ENCODE measurements around the gene LSM3. TPM values are rescaled to one million over a fixed set of nuclear protein-coding genes. Genes with fewer than 3 reads are reported as not detected.
A peak's percentile ranks its signal among the peaks of the same experiment; 100 is the strongest.

Gene LSM3
- total and polyA plus RNA-seq, 9 donors = 10.5 to 13.8 (median 13.1) TPM

DNA sequence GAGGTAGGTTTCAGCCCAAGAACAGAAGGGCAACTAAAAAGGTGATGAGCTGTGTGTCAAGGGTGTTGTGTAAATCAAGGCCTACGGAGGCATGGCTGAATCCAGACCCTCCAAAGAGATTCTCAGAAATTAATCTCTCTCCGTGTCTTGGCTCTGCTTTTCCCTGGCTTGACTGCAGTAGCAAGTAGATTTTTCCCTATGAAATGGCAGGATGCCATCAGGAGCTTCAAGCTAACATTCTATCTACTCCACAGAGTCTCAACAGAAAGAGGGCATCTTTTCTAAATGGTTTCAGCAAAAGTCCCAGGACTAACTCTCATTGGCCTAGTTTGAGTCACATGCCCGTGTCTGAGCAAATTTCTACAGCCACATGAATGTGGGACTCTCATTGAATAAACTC lies 58.3 kb downstream of the LSM3 start:
- 0% methylated on average over 1 of the region's 3 CpGs for WGBS (ENCODE audit: insufficient coverage)
- Histone ChIP-seq H3K36me3 (ENCODE audit: control insufficient read depth, insufficient read depth, low read length) (no peaks in the 10 kb centered on the region), H3K27me3 (ENCODE audit: control insufficient read depth, insufficient read depth, low read length) (no peaks in the 10 kb centered on the region), H3K9me3 (replicated peaks; ENCODE audit: control insufficient read depth, low read depth, low read length) (no peaks in the 10 kb centered on the region), H3K4me1 (ENCODE audit: control insufficient read depth, insufficient read depth, low read length) (peaks cover 23% of the 10 kb centered on the region), H3K27ac (ENCODE audit: low read length) (no peak overlapping the region), H3K4me3 (ENCODE audit: low read length) (no peak overlapping the region)
- DNase-seq = peak; percentile 81

DNA sequence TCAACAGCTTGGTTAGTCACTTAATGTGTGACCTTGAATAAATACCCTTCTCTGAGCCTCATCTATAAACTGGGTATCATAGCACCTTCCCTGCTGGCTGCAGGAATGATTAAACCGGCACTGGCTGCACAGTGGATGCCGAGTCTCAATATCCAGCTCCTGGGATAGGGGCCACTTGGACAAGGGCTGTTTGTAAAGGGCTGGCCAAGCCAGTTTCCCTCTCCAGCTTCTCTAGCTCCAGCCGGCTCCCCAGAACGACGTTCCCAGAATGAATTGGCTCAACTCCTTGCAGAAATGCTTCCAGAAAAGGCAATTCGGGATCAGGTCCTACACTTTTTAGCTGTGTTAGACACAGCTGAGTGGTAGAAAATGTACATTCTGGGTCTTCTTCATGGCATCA lies 58.8 kb downstream of the LSM3 start:
- peak; percentile 95 for DNase-seq
- Histone ChIP-seq H3K27me3 (ENCODE audit: control insufficient read depth, insufficient read depth, low read length) (no peaks in the 10 kb centered on the region), H3K4me1 (ENCODE audit: control insufficient read depth, insufficient read depth, low read length) (peaks cover 21% of the 10 kb centered on the region), H3K36me3 (ENCODE audit: control insufficient read depth, insufficient read depth, low read length) (no peaks in the 10 kb centered on the region), H3K27ac (ENCODE audit: low read length) (peak overlapping the region; percentile 60), H3K4me3 (ENCODE audit: low read length) (no peak overlapping the region), H3K9me3 (replicated peaks; ENCODE audit: control insufficient read depth, low read depth, low read length) (no peaks in the 10 kb centered on the region)
- WGBS (ENCODE audit: insufficient coverage) = 28% methylated on average over 6 of the region's 6 CpGs

DNA sequence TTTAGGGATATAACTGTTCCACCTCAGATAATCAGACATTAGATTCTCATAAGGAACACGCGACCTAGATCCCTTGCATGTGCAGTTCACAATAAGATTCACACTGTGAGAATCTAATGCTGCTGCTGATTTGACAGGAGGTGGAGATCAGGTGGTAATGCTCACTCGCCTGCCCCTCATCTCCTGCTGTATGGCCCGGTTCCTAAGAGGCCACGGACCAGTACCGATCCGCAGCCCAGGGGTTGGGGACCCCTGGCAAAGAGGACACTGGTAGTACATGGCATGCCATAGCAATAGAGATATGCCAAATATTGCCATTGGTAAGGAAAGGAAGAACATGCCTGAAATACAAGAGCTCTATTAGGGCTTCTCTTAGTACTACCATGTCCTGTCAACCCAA lies 59.7 kb downstream of the LSM3 start:
- WGBS (ENCODE audit: insufficient coverage) = 98% methylated on average over 5 of the region's 7 CpGs
- no peaks in the 10 kb centered on the region for H3K36me3 ChIP-seq (ENCODE audit: control insufficient read depth, insufficient read depth, low read length)
- no peak for DNase-seq
- peaks cover 17% of the 10 kb centered on the region for H3K4me1 ChIP-seq (ENCODE audit: control insufficient read depth, insufficient read depth, low read length)
- H3K27me3 ChIP-seq (ENCODE audit: control insufficient read depth, insufficient read depth, low read length) = no peaks in the 10 kb centered on the region
- H3K9me3 ChIP-seq (replicated peaks; ENCODE audit: control insufficient read depth, low read depth, low read length) = no peaks in the 10 kb centered on the region
- H3K4me3 ChIP-seq (ENCODE audit: low read length) = no peak overlapping the region
- H3K27ac ChIP-seq (ENCODE audit: low read length) = no peak overlapping the region

DNA sequence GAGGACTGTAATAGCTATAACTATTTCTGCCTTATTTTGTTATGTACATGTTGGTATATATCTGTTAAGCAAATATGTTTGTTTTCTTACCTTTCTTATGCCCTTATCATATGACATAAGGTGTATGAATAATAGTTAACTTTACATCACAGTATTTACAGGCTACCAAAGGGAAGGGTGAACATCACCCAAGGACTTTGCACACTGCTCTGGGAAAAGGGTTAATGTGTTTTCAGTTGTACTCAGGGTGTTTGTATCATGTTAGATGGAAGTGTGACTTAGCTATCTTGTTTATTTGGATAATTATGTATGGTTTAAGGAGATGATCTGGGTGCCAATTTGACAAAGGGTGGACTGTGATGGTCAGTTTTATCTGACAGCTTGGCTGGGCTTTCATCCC lies 60.3 kb downstream of the LSM3 start:
- H3K9me3 ChIP-seq (replicated peaks; ENCODE audit: control insufficient read depth, low read depth, low read length) = no peaks in the 10 kb centered on the region
- no peak for DNase-seq
- H3K4me3 ChIP-seq (ENCODE audit: low read length) = no peak overlapping the region
- H3K27ac ChIP-seq (ENCODE audit: low read length) = no peak overlapping the region
- H3K4me1 ChIP-seq (ENCODE audit: control insufficient read depth, insufficient read depth, low read length) = peaks cover 20% of the 10 kb centered on the region
- no peaks in the 10 kb centered on the region for H3K36me3 ChIP-seq (ENCODE audit: control insufficient read depth, insufficient read depth, low read length)
- H3K27me3 ChIP-seq (ENCODE audit: control insufficient read depth, insufficient read depth, low read length) = no peaks in the 10 kb centered on the region

DNA sequence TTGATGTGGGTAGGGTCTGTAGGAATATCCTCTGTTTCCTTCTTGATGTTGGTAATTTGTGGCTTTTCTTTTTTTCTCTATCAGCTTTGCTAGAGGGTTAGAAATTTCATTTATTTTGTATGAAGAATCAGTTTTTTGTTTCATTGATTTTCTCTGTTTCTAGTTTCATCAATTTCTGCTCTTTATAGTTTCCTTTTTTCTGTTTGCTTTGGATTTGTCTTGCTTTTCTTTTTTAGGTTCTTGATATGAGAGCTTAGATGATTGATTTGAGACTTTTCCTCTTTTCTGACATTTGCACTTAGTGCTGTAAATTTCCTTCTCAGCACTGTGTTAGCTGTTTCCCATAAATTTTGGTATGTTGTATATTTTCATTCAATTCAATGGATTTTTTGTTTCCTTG lies 61.3 kb downstream of the LSM3 start:
- Histone ChIP-seq H3K27ac (ENCODE audit: low read length) (no peak overlapping the region), H3K36me3 (ENCODE audit: control insufficient read depth, insufficient read depth, low read length) (no peaks in the 10 kb centered on the region), H3K9me3 (replicated peaks; ENCODE audit: control insufficient read depth, low read depth, low read length) (no peaks in the 10 kb centered on the region), H3K27me3 (ENCODE audit: control insufficient read depth, insufficient read depth, low read length) (no peaks in the 10 kb centered on the region), H3K4me1 (ENCODE audit: control insufficient read depth, insufficient read depth, low read length) (peaks cover 22% of the 10 kb centered on the region), H3K4me3 (ENCODE audit: low read length) (no peak overlapping the region)
- DNase-seq = no peak

DNA sequence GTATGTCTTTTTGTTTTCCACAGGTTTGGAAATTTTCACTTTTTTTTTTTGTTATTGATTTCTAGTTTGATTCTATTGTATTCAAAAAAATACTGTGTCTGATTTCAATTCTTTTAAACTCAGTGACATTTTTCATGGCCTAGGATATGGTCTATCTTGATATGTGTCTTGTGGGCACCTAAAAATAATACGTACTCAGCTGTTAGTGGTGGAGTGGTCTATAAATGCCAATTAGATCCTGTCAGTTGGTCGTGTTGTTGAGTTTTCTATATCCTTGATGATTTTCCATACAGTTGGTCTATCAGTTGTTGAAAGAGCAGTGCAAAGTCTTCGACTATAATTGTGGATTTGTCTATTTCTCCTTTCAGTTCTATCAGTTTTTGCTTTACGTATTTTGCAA lies 61.7 kb downstream of the LSM3 start:
- Histone ChIP-seq H3K4me3 (ENCODE audit: low read length) (no peak overlapping the region), H3K27ac (ENCODE audit: low read length) (no peak overlapping the region), H3K36me3 (ENCODE audit: control insufficient read depth, insufficient read depth, low read length) (no peaks in the 10 kb centered on the region), H3K27me3 (ENCODE audit: control insufficient read depth, insufficient read depth, low read length) (no peaks in the 10 kb centered on the region), H3K9me3 (replicated peaks; ENCODE audit: control insufficient read depth, low read depth, low read length) (no peaks in the 10 kb centered on the region), H3K4me1 (ENCODE audit: control insufficient read depth, insufficient read depth, low read length) (peaks cover 19% of the 10 kb centered on the region)
- WGBS (ENCODE audit: insufficient coverage) = no CpG with 5 or more reads among the region's 4 CpGs
- DNase-seq = no peak

DNA sequence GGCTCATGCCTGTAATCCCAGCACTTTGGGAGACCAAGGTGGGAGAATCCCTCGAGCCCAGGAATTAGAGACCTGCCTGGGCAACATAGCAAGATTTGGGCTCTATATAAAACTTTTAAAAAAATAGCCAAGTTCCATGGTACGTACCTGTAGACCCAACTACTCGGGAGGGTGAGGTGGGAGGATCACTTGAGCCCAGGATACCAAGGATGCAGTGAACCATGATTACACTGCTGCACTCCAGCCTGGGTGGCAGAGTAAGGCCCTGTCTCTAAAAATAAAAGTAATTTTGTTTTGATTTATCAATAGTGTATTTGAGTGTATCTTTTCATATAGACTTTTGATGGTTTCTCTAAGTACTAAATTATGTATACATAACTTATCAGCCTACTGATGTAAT lies 63.1 kb downstream of the LSM3 start:
- no peak overlapping the region for H3K4me3 ChIP-seq (ENCODE audit: low read length)
- H3K4me1 ChIP-seq (ENCODE audit: control insufficient read depth, insufficient read depth, low read length) = peaks cover 13% of the 10 kb centered on the region
- no peak overlapping the region for H3K27ac ChIP-seq (ENCODE audit: low read length)
- no peaks in the 10 kb centered on the region for H3K36me3 ChIP-seq (ENCODE audit: control insufficient read depth, insufficient read depth, low read length)
- no peak for DNase-seq
- no peaks in the 10 kb centered on the region for H3K9me3 ChIP-seq (replicated peaks; ENCODE audit: control insufficient read depth, low read depth, low read length)
- peaks cover 6% of the 10 kb centered on the region for H3K27me3 ChIP-seq (ENCODE audit: control insufficient read depth, insufficient read depth, low read length)
- 83% methylated on average over 3 of the region's 3 CpGs for WGBS (ENCODE audit: insufficient coverage)

DNA sequence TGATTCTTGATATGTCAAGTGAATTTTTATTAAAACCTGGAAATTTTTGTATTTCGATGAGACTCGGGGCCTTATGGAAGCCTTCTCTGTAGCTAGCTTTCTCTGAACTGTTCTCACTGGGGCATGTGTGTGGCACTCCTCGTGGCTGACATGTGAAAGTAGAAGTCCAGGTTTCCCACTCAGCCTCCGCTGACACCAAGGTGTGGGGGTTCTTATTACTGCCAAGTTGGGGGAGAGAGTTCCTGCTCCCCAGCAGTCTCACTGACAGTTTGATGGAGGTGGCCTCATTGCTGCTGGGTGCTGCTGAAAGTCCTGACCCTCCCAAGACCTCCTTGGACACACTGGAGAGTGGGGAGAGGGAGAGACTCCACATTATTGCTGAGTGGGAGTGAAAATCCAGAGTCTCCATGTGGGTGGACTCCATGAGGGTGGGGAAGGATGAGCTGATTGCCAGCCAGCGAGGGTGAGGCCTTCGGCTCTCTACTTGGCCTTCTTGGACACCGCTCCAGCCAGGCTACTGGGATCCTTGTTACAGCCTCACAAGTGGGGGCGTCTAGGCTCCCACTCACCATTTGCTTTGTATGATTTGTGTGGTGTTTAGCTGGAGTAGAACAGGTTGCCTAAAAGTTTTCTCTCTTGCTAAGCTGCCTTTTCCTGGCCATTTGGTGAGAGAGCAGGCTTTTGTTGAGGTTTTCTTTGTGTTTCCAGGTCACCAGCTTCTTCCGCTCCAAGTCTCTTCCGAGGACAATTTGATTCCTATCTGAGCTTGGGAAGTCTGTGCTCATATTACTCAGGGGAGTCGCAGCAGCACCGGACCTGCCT lies 64.1 kb downstream of the LSM3 start:
- WGBS (ENCODE audit: insufficient coverage) = 13% methylated on average over 3 of the region's 12 CpGs
- Histone ChIP-seq H3K27ac (ENCODE audit: low read length) (no peak overlapping the region), H3K4me1 (ENCODE audit: control insufficient read depth, insufficient read depth, low read length) (peaks cover 10% of the 10 kb centered on the region), H3K27me3 (ENCODE audit: control insufficient read depth, insufficient read depth, low read length) (peaks cover 7% of the 10 kb centered on the region), H3K4me3 (ENCODE audit: low read length) (no peak overlapping the region), H3K36me3 (ENCODE audit: control insufficient read depth, insufficient read depth, low read length) (no peaks in the 10 kb centered on the region), H3K9me3 (replicated peaks; ENCODE audit: control insufficient read depth, low read depth, low read length) (no peaks in the 10 kb centered on the region)
- DNase-seq = no peak

DNA sequence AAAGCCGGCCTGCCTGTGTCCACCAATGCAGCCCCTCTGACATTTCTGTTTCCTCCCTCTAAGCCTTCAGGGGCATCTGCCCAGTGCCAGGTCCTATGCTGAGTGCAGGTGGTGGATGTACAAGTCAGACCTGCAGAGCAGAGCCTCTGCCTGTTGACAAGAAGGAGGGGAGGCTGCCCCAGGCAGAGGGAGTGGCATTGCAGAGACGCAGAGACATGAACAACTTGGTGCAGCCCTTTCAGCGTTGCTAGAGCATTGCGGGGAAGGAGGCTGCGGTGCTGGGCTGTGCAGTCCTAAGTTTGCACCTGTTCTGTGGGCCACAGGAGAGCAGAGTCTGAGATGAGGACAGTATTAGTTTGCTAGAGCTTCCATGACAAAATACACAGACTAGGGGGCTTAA lies 65.2 kb downstream of the LSM3 start:
- 81% methylated on average over 4 of the region's 5 CpGs for WGBS (ENCODE audit: insufficient coverage)
- Histone ChIP-seq H3K27ac (ENCODE audit: low read length) (no peak overlapping the region), H3K36me3 (ENCODE audit: control insufficient read depth, insufficient read depth, low read length) (no peaks in the 10 kb centered on the region), H3K27me3 (ENCODE audit: control insufficient read depth, insufficient read depth, low read length) (peaks cover 7% of the 10 kb centered on the region), H3K4me1 (ENCODE audit: control insufficient read depth, insufficient read depth, low read length) (peaks cover 9% of the 10 kb centered on the region), H3K4me3 (ENCODE audit: low read length) (no peak overlapping the region), H3K9me3 (replicated peaks; ENCODE audit: control insufficient read depth, low read depth, low read length) (no peaks in the 10 kb centered on the region)
- no peak for DNase-seq

DNA sequence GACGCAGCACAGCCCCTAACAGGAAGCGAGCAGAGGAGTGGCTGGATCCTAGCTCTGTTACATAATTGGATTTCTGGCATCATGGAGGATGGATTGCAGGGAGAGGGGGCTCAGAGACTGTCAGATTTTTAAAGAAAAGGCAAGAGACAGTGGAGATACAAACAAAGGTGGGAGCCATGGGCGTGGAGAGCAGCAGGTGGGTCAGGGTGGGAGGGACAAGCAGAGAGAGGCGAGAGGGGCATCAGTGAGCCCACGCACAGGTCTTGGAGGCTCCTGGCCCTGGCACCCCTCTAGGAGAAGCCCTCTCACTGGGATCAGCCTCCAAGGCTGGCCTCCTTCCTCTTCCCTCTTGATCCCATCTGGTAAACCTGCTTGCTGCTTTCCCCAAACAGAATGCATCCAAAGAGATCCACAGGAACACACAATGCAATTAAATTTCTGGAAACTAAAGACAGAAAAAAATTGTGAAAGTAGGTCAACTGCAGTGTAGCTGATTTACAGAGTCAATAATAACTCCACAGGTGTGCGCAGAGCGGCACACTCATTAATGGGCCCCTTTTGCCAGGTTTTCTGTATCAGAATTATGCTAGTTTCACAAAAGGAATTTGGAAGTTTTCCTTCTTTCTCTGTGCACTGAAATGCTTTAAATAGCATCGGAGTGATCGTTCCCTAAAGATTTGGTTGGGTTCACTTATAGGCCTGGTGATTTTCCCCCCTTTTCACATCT lies 66.1 kb downstream of the LSM3 start:
- H3K4me1 ChIP-seq (ENCODE audit: control insufficient read depth, insufficient read depth, low read length) = peaks cover 15% of the 10 kb centered on the region
- WGBS (ENCODE audit: insufficient coverage) = 56% methylated on average over 5 of the region's 9 CpGs
- peak; percentile 70 for DNase-seq

More for the DNA sequence above, 66.1 kb downstream of the LSM3 start:
- H3K4me3 ChIP-seq (ENCODE audit: low read length) = no peak overlapping the region
- no peaks in the 10 kb centered on the region for H3K9me3 ChIP-seq (replicated peaks; ENCODE audit: control insufficient read depth, low read depth, low read length)
- peaks cover 7% of the 10 kb centered on the region for H3K27me3 ChIP-seq (ENCODE audit: control insufficient read depth, insufficient read depth, low read length)
- peak overlapping the region; percentile 48 for H3K27ac ChIP-seq (ENCODE audit: low read length)
- H3K36me3 ChIP-seq (ENCODE audit: control insufficient read depth, insufficient read depth, low read length) = no peaks in the 10 kb centered on the region

Measured in muscle of leg (tissue), 11 donors.